ENCODE data around the gene NPHP3. TPM values are rescaled to one million over a fixed set of nuclear protein-coding genes. Genes with fewer than 3 reads are reported as not detected.

NPHP3 gene
- total RNA-seq, 1 experiment from 2014 or later = 10.8 TPM

GRCh38 chr3:132703733-132704132, 18.5 kb downstream of the NPHP3 start:
- H3K36me3 Mint-ChIP-seq (ENCODE audit: insufficient read depth in 1 of 3, low read depth in 3 of 3) = peaks cover 5 to 54% (median 48%) of the 10 kb centered on the region in 3 experiments; a peak in 5 of 7 replicates
- Histone ChIP-seq H3K23me2 (ENCODE audit: insufficient read length, low read depth, low read length, poor library complexity, severe bottlenecking) (no peaks in the 10 kb centered on the region), H3K27ac (ENCODE audit: insufficient read length, low read depth, low read length) (no peak overlapping the region), H2BK20ac (ENCODE audit: low read depth, low read length, poor library complexity, severe bottlenecking) (no peak overlapping the region), H3K56ac (ENCODE audit: insufficient read length, low read depth, low read length) (no peak overlapping the region), H3K27me3 (ENCODE audit: insufficient read depth, low read length) (no peaks in the 10 kb centered on the region), H4K20me1 (ENCODE audit: control insufficient read depth, insufficient read depth, insufficient read length) (no peaks in the 10 kb centered on the region), H3K79me2 (ENCODE audit: insufficient read depth, low read length) (no peaks in the 10 kb centered on the region), H3K4me2 (ENCODE audit: insufficient read depth, insufficient read length, low read length) (no peak overlapping the region), H3K4me1 (ENCODE audit: insufficient read depth, low read length) (no peaks in the 10 kb centered on the region), H3K18ac (ENCODE audit: insufficient read length, low read depth, low read length) (no peak overlapping the region), H2BK15ac (ENCODE audit: low read depth, low read length) (no peak overlapping the region), H4K8ac (replicated peaks; ENCODE audit: insufficient read length, low read depth, low read length) (no peak overlapping the region), H2AK5ac (ENCODE audit: insufficient read length, low read length) (no peak overlapping the region), H4K5ac (ENCODE audit: insufficient read length, low read depth, low read length) (no peak overlapping the region), H3T11ph (ENCODE audit: low read length) (no peak overlapping the region), H3K4ac (ENCODE audit: low read depth, low read length) (no peak overlapping the region), H3K9me3 (ENCODE audit: control insufficient read depth, low read depth, low read length) (no peaks in the 10 kb centered on the region), H3K23ac (ENCODE audit: insufficient read length, low read depth, low read length) (no peak overlapping the region), H2BK120ac (ENCODE audit: low read depth, low read length, poor library complexity, severe bottlenecking) (no peak overlapping the region), H3K79me1 (ENCODE audit: insufficient read depth, low read depth, low read length, poor library complexity, severe bottlenecking) (no peaks in the 10 kb centered on the region), H4K91ac (ENCODE audit: insufficient read length, low read depth, low read length) (no peak overlapping the region), H3K9ac (ENCODE audit: extremely low read depth, insufficient read length, low read length) (no peak overlapping the region), H2BK12ac (ENCODE audit: insufficient read length, low read depth, low read length) (no peak overlapping the region), H3K14ac (ENCODE audit: insufficient read depth, low read length) (no peak overlapping the region), H2BK5ac (ENCODE audit: insufficient read length, low read length) (no peak overlapping the region), H2AFZ (ENCODE audit: low read length) (no peak overlapping the region)
- no peak for DNase-seq
- no peaks in the 10 kb centered on the region for H3K27me3 Mint-ChIP-seq (ENCODE audit: low read depth)
- no peaks in the 10 kb centered on the region for H3K9me3 Mint-ChIP-seq
- H3K27ac Mint-ChIP-seq = no peak overlapping the region
- WGBS (ENCODE audit: extremely low coverage, insufficient read length, low lambda C conversion rate) = no CpG with 5 or more reads among the region's 2 CpGs
- no peaks in the 10 kb centered on the region for H3K4me1 Mint-ChIP-seq
- no peak overlapping the region for H3K4me3 Mint-ChIP-seq
- TF ChIP-seq CTCF (conservative IDR thresholded peaks at IDR 0.05) = no peak

All from H9 (cell line).